HEK293 (cell line): Measurements from ENCODE around the gene MOSMO.

Source experiments
- CTCF ChIA-PET: fragments of 350-600 bp; formaldehyde crosslinking; extraction: SDS; loops from one replicate; lab custom pipeline; 2021; ENCODE audit warnings: antibody characterized with exemption; lab: Yijun Ruan, JAX
- POLR2A ChIA-PET: fragments of 300-600 bp; formaldehyde crosslinking; extraction: SDS; loops from one replicate; lab custom pipeline; 2020; ENCODE audit warnings: antibody characterized with exemption, inconsistent platforms; lab: Yijun Ruan, JAX
- H3K27ac ChIP-seq: fragments of 200-500 bp; sonication (Bioruptor generic); 2 replicates; pipeline ENCODE4 v1.5.1; 2014; ENCODE audit warnings: low read depth, low read length, control low read depth, inconsistent platforms; ENCODE audit errors: extremely low read depth
- H3K36me3 ChIP-seq, 2 experiments: fragments of 200-500 bp in 1 of 2; sonication (Bioruptor generic) in 1 of 2; 1 replicate in 1 of 2; 2 replicates in 1 of 2; pipeline ENCODE4 v1.5.1; 2014 to 2017; ENCODE audit warnings: inconsistent platforms in 2 of 2, low read length in 2 of 2; ENCODE audit not compliant: control insufficient read depth in 2 of 2, insufficient read depth in 1 of 2
- H3K4me1 ChIP-seq: fragments of 200-500 bp; sonication (Bioruptor generic); 2 replicates; pipeline ENCODE4 v1.5.1; 2014; ENCODE audit warnings: mild to moderate bottlenecking, low read length, inconsistent platforms; ENCODE audit not compliant: control insufficient read depth, insufficient read depth
- H3K4me3 ChIP-seq: 2 replicates; pipeline ENCODE4 v1.5.1; 2011; ENCODE audit warnings: low read depth, mild to moderate bottlenecking, control low read depth, low read length, moderate library complexity
- H3K9me3 ChIP-seq: fragments of 200-500 bp; sonication (Bioruptor generic); 2 replicates; pipeline ENCODE4 v1.5.1; 2014; ENCODE audit warnings: low read depth, low read length, inconsistent platforms; ENCODE audit not compliant: control insufficient read depth, insufficient read depth
- GLIS2 ChIP-seq: fragments of 450-650 bp; formaldehyde crosslinking; IDR thresholded peaks from 2 replicates; pipeline ENCODE4 v1.5.1; 2016; ENCODE audit warnings: missing biosample characterization, missing genetic modification characterization
- KLF9 ChIP-seq: fragments of 450-650 bp; formaldehyde crosslinking; IDR thresholded peaks from 2 replicates; pipeline ENCODE4 v1.5.1; 2016; ENCODE audit warnings: missing biosample characterization, missing genetic modification characterization, low read depth
- SETDB1 ChIP-seq: IDR thresholded peaks from one replicate; pipeline ENCODE4 v1.6.1; 2017; ENCODE audit warnings: mild to moderate bottlenecking, low read length, moderate library complexity, mixed read lengths; ENCODE audit not compliant: insufficient read length
- SP7 ChIP-seq: fragments of 450-650 bp; formaldehyde crosslinking; IDR thresholded peaks from 2 replicates; pipeline ENCODE4 v1.5.1; 2016; ENCODE audit warnings: missing biosample characterization, missing genetic modification characterization
- ZBTB8A ChIP-seq: fragments of 450-650 bp; formaldehyde crosslinking; IDR thresholded peaks from 2 replicates; pipeline ENCODE4 v1.5.1; 2016; ENCODE audit warnings: missing biosample characterization, missing genetic modification characterization
- ZNF121 ChIP-seq: fragments of 450-650 bp; formaldehyde crosslinking; IDR thresholded peaks from 2 replicates; pipeline ENCODE4 v1.5.1; 2016; ENCODE audit warnings: missing biosample characterization, missing genetic modification characterization
- ZNF169 ChIP-seq: fragments of 450-650 bp; formaldehyde crosslinking; IDR thresholded peaks from 2 replicates; pipeline ENCODE4 v1.5.1; 2016; ENCODE audit warnings: missing biosample characterization, missing genetic modification characterization
- ZNF18 ChIP-seq: fragments of 450-650 bp; formaldehyde crosslinking; IDR thresholded peaks from 2 replicates; pipeline ENCODE4 v1.5.1; 2016; ENCODE audit warnings: missing biosample characterization, missing genetic modification characterization
- ZNF266 ChIP-seq: fragments of 450-650 bp; formaldehyde crosslinking; IDR thresholded peaks from 2 replicates; pipeline ENCODE4 v1.5.1; 2016; ENCODE audit warnings: missing biosample characterization, missing genetic modification characterization, low read depth
- ZNF280C ChIP-seq: fragments of 450-650 bp; formaldehyde crosslinking; IDR thresholded peaks from 2 replicates; pipeline ENCODE4 v1.5.1; 2016; ENCODE audit warnings: missing biosample characterization, missing genetic modification characterization
- ZNF280D ChIP-seq: fragments of 450-650 bp; formaldehyde crosslinking; IDR thresholded peaks from 2 replicates; pipeline ENCODE4 v1.5.1; 2016; ENCODE audit warnings: missing biosample characterization, missing genetic modification characterization
- ZNF510 ChIP-seq: fragments of 450-650 bp; formaldehyde crosslinking; IDR thresholded peaks from 2 replicates; pipeline ENCODE4 v1.5.1; 2018; ENCODE audit warnings: mild to moderate bottlenecking, missing genetic modification characterization, missing biosample characterization; ENCODE audit not compliant: insufficient replicate concordance
- ZNF561 ChIP-seq: fragments of 450-650 bp; IDR thresholded peaks from 2 replicates; pipeline ENCODE4 v1.5.1; 2018; ENCODE audit warnings: missing biosample characterization, missing genetic modification characterization, borderline replicate concordance
- ZNF596 ChIP-seq: fragments of 450-650 bp; IDR thresholded peaks from 2 replicates; pipeline ENCODE4 v1.5.0; 2018; ENCODE audit warnings: missing biosample characterization, mild to moderate bottlenecking, missing genetic modification characterization, moderate library complexity
- ZNF660 ChIP-seq: fragments of 450-650 bp; IDR thresholded peaks from 2 replicates; pipeline ENCODE4 v1.5.1; 2018; ENCODE audit warnings: missing biosample characterization, mild to moderate bottlenecking, missing genetic modification characterization
- ZNF677 ChIP-seq: fragments of 450-650 bp; IDR thresholded peaks from 2 replicates; pipeline ENCODE4 v1.5.0; 2018; ENCODE audit warnings: missing biosample characterization, mild to moderate bottlenecking, missing genetic modification characterization, moderate library complexity
- ZNF707 ChIP-seq: fragments of 450-650 bp; formaldehyde crosslinking; IDR thresholded peaks from 2 replicates; pipeline ENCODE4 v1.5.1; 2016; ENCODE audit warnings: missing biosample characterization, missing genetic modification characterization
- TF ChIP-seq, protein P1 (sequence below): fragments of 450-650 bp; formaldehyde crosslinking; IDR thresholded peaks from 2 replicates; pipeline ENCODE4 v1.5.1; 2016; ENCODE audit warnings: missing biosample characterization, missing genetic modification characterization
- TF ChIP-seq, protein P2 (sequence below): fragments of 450-650 bp; formaldehyde crosslinking; IDR thresholded peaks from 2 replicates; pipeline ENCODE4 v1.5.1; 2017; ENCODE audit warnings: missing biosample characterization, missing genetic modification characterization
- TF ChIP-seq, protein P3 (sequence below): fragments of 450-650 bp; formaldehyde crosslinking; IDR thresholded peaks from 2 replicates; pipeline ENCODE4 v1.5.1; 2016; ENCODE audit warnings: missing biosample characterization, missing genetic modification characterization
- TF ChIP-seq, protein P4 (sequence below): fragments of 450-650 bp; formaldehyde crosslinking; IDR thresholded peaks from 2 replicates; pipeline ENCODE4; 2016; ENCODE audit warnings: missing biosample characterization, missing genetic modification characterization

Gene MOSMO

DNA sequence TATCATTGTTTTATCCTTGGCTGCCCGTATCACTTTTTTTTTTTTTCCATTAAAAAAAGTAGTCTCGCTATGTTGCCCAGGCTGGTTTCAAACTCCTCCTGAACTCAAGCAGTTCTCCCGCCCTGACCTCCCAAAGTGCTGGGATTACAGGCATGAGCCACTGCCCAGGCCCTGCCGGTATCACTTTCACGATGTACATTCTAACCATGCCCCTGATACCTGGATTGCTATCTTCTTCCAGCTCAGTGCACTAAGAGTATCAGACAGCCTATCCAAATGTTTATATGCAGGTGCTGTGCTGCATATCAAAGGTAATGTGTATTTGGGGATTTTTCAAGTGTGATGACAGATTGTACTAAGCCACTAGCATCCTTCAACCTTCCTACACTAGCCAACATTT, 14.2 kb downstream of the MOSMO start (continued):
- TF ChIP-seq ZNF660 (tag by site-specific recombination), result no peak

DNA sequence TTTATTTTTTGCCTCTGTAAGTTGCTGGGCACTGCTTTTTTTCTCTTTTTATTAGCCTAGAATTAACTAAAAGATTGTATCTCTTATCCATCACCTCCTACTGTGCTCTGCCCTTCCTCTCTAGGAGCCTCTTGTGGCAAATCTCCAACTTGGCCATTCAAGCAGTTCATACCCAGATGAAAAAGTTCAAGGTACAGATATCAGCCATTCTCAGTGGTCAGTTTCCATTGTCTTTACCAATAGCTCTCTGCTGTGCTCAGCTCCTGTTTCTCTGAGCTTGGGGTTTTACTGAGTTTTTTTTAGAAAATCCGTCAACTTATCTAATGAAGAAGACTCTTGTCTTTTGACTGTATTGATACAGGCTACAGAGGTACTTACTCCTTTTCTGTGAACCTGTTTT, 15.6 kb downstream of the MOSMO start:
- CTCF ChIA-PET, result interaction anchor here (0.6 kb wide), 1 partner anchor 165 kb away, joined by 3 read pairs; no protein-coding TSS in a partner anchor
- TF ChIP-seq ZNF561 (tag by site-specific recombination), result no peak
- TF ChIP-seq, protein P1, sequence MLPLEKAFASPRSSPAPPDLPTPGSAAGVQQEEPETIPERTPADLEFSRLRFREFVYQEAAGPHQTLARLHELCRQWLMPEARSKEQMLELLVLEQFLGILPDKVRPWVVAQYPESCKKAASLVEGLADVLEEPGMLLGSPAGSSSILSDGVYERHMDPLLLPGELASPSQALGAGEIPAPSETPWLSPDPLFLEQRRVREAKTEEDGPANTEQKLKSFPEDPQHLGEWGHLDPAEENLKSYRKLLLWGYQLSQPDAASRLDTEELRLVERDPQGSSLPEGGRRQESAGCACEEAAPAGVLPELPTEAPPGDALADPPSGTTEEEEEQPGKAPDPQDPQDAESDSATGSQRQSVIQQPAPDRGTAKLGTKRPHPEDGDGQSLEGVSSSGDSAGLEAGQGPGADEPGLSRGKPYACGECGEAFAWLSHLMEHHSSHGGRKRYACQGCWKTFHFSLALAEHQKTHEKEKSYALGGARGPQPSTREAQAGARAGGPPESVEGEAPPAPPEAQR (tag by site-specific recombination), result no peak
- TF ChIP-seq, protein P2, sequence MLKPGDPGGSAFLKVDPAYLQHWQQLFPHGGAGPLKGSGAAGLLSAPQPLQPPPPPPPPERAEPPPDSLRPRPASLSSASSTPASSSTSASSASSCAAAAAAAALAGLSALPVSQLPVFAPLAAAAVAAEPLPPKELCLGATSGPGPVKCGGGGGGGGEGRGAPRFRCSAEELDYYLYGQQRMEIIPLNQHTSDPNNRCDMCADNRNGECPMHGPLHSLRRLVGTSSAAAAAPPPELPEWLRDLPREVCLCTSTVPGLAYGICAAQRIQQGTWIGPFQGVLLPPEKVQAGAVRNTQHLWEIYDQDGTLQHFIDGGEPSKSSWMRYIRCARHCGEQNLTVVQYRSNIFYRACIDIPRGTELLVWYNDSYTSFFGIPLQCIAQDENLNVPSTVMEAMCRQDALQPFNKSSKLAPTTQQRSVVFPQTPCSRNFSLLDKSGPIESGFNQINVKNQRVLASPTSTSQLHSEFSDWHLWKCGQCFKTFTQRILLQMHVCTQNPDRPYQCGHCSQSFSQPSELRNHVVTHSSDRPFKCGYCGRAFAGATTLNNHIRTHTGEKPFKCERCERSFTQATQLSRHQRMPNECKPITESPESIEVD (tag by site-specific recombination), result no peak
- no peak for TF ChIP-seq ZNF280C (tag by site-specific recombination)
- no peak for TF ChIP-seq ZNF596
- TF ChIP-seq, protein P3, sequence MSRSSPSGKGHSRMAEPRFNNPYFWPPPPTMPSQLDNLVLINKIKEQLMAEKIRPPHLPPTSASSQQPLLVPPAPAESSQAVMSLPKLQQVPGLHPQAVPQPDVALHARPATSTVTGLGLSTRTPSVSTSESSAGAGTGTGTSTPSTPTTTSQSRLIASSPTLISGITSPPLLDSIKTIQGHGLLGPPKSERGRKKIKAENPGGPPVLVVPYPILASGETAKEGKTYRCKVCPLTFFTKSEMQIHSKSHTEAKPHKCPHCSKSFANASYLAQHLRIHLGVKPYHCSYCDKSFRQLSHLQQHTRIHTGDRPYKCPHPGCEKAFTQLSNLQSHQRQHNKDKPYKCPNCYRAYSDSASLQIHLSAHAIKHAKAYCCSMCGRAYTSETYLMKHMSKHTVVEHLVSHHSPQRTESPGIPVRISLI (tag by site-specific recombination), result no peak
- no peak for TF ChIP-seq ZNF280D (tag by site-specific recombination)
- no peak for TF ChIP-seq ZNF266
- no peak for TF ChIP-seq KLF9 (tag by site-specific recombination)
- no peak for TF ChIP-seq GLIS2 (tag by site-specific recombination)
- TF ChIP-seq, protein P4, sequence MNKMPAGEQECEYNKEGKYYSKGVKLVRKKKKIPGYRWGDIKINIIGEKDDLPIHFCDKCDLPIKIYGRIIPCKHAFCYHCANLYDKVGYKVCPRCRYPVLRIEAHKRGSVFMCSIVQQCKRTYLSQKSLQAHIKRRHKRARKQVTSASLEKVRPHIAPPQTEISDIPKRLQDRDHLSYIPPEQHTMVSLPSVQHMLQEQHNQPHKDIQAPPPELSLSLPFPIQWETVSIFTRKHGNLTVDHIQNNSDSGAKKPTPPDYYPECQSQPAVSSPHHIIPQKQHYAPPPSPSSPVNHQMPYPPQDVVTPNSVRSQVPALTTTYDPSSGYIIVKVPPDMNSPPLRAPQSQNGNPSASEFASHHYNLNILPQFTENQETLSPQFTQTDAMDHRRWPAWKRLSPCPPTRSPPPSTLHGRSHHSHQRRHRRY, result no peak
- no peak for TF ChIP-seq SP7 (tag by site-specific recombination)
- no peak for TF ChIP-seq ZBTB8A (tag by site-specific recombination)
- TF ChIP-seq ZNF169, result no peak
- TF ChIP-seq ZNF677, result no peak
- no peak for TF ChIP-seq ZNF121
- no peak for TF ChIP-seq ZNF18 (tag by site-specific recombination)
- no peak for TF ChIP-seq SETDB1
- TF ChIP-seq ZNF510 (tag by site-specific recombination), result no peak
- no peak for TF ChIP-seq ZNF707 (tag by site-specific recombination)
- POLR2A ChIA-PET, result no interaction called here
- no peaks in the 10 kb centered on the region for H3K9me3 ChIP-seq
- no peak overlapping the region for H3K4me3 ChIP-seq
- peaks cover 20% of the 10 kb centered on the region for H3K4me1 ChIP-seq
- H3K36me3 ChIP-seq, result no peaks in the 10 kb centered on the region
- H3K27ac ChIP-seq, result no peak overlapping the region
